Suprapubic skin (tissue), 2 donors: ENCODE measurements around the gene DEGS2.

Experiments used
- EP300 ChIP-seq: sonication (generic); formaldehyde crosslinking; IDR thresholded peaks from one replicate; pipeline ENCODE4 v1.6.1; 2017; ENCODE audit warnings: antibody characterized with exemption
- POLR2A ChIP-seq, 2 donors: fragments of 450-650 bp; IDR thresholded peaks; one replicate each; pipeline ENCODE4 v1.6.1; 2017; ENCODE audit warnings: antibody characterized with exemption in 2 of 2, mild to moderate bottlenecking in 2 of 2, moderate library complexity in 2 of 2

- no peak for TF ChIP-seq POLR2A (IDR thresholded peaks at IDR 0.05)
- no peak for TF ChIP-seq EP300
These were observed 43.7 kb downstream of the DEGS2 start for GRCh38 chr14:100115726-100116125.
